Measurements from ENCODE around the gene KIF16B.
"Not testable (repeated sequence)": the region's sequence is repeated elsewhere in the genome, so short reads cannot be mapped to it uniquely, and the experiment has no call there.

Gene KIF16B

DNA sequence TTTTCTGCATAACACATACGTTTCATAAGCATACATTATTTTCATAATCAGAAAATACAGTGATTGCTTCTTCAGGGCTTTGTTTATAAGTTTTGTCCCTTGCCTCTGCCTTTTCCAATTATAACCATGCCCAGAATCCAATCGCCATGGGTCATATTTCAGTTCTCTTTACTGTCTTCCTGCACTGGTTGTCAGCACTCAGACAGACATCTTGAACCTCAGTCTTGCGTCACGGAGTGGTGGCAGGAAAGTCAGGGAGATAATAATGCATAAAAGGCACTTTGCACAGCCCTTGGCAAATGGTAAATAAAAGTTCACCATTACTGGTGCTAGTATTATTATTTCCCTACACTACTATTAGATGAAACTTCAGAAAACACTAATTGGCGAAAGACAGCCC, 7.2 kb downstream of the KIF16B start:
- TF ChIP-seq, protein P1, sequence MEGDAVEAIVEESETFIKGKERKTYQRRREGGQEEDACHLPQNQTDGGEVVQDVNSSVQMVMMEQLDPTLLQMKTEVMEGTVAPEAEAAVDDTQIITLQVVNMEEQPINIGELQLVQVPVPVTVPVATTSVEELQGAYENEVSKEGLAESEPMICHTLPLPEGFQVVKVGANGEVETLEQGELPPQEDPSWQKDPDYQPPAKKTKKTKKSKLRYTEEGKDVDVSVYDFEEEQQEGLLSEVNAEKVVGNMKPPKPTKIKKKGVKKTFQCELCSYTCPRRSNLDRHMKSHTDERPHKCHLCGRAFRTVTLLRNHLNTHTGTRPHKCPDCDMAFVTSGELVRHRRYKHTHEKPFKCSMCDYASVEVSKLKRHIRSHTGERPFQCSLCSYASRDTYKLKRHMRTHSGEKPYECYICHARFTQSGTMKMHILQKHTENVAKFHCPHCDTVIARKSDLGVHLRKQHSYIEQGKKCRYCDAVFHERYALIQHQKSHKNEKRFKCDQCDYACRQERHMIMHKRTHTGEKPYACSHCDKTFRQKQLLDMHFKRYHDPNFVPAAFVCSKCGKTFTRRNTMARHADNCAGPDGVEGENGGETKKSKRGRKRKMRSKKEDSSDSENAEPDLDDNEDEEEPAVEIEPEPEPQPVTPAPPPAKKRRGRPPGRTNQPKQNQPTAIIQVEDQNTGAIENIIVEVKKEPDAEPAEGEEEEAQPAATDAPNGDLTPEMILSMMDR (IDR thresholded peaks at IDR 0.05; ENCODE audit: insufficient read depth, low read depth, low read length, missing control alignments), result no peak
- no peak for DNase-seq (ENCODE audit: low read depth)
- no peak overlapping the region for H3K4me3 ChIP-seq (ENCODE audit: low read depth, low read length)

DNA sequence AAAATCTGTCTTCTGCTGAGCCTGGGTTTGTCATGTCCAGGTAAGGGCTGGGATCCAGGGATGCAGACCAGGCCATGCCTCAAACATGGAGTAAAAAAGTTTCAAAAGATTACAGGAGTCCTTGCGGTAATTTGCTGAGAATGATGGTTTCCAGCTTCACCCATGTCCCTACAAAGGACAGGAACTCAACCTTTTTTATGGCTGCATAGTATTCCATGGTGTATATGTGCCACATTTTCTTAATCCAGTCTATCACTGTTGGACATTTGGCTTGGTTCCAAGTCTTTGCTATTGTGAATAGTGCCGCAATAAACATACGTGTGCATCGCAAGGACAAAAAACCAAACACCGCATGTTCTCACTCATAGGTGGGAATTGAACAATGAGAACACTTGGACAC, 9.2 kb downstream of the KIF16B start:
- DNase-seq (ENCODE audit: low read depth); H3K4me3 ChIP-seq (ENCODE audit: low read depth, low read length): not testable (repeated sequence)

DNA sequence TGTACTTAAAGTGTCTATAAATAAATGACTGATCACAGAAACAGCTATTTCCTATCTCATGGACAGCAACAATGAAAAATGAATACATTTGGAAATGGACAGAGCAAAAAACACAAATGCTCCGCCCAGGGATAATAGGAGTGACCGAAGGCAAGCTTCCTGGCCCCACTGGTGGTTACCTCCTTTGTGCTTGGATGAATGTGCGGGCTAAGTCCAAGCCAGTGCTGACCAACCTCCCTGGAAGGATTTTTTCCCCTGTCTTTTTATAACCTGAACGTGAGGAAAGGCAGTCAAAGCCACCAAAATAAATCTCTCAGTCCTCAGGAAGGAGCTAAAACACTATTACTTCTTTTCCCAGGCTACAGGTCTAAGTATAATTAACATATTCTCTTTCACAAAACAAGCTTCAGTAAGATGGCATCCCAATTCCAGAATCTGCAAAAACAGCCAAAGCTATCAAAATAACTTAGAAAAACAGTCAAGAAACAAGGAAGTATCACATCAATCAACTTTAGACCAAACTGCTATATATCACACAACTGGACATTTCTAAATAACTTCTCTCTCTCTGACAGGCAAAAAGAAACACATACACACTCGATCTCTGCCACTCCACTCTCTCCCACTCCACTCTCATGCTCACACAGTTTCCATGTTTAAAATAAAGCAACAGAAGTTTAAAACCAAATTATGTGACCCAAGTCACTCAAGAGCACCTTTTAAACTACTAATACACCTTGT, 10.0 kb downstream of the KIF16B start:
- no peak overlapping the region for H3K4me3 ChIP-seq (ENCODE audit: low read depth, low read length)

DNA sequence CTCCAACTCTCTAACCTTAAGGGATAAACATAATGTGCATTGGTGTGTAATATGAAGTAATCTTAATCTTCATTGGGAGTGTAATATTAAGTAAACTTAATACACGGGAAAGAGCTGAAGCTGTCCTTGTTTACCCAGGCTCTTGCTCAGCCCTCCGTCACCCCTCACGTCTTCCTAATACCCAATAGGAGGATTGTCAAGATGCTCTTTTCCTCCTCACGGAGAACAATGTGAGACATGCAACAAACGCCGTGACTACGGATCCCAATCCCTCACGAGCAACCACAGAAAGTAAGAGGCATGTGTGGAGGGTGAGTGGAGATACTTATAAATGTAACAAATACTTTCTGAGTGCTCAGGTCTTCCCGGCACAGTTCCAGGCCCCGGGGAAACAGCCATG, 11.0 kb downstream of the KIF16B start:
- no peak overlapping the region for H3K4me3 ChIP-seq (ENCODE audit: low read depth, low read length)
- TF ChIP-seq, protein P1 (IDR thresholded peaks at IDR 0.05; ENCODE audit: insufficient read depth, low read depth, low read length, missing control alignments), result no peak
- no peak for DNase-seq (ENCODE audit: low read depth)

More for the DNA sequence above, 10.0 kb downstream of the KIF16B start:
- TF ChIP-seq, protein P1 (IDR thresholded peaks at IDR 0.05; ENCODE audit: insufficient read depth, low read depth, low read length, missing control alignments), result no peak
- no peak for DNase-seq (ENCODE audit: low read depth)

DNA sequence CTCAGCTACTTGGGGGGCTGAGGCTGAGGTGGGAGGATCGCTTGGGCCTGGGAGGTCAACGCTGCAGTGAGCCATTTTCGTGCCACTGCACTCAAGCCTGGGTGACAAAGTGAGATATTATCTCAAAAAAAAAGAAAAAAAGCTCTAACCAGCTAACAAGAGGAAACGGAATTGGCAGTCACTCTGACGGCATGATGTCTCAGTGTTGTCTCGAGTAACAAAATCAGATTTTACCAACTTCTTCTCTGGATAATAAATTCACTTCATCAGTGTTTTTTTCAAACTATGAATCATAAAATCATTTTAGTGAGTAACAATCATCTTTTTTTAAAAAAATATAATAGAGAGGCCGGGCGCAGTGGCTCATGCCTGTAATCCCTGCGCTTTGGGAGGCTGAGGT, 12.6 kb downstream of the KIF16B start:
- TF ChIP-seq, protein P1 (IDR thresholded peaks at IDR 0.05; ENCODE audit: insufficient read depth, low read depth, low read length, missing control alignments), result no peak
- no peak overlapping the region for H3K4me3 ChIP-seq (ENCODE audit: low read depth, low read length)
- DNase-seq (ENCODE audit: low read depth), result no peak

DNA sequence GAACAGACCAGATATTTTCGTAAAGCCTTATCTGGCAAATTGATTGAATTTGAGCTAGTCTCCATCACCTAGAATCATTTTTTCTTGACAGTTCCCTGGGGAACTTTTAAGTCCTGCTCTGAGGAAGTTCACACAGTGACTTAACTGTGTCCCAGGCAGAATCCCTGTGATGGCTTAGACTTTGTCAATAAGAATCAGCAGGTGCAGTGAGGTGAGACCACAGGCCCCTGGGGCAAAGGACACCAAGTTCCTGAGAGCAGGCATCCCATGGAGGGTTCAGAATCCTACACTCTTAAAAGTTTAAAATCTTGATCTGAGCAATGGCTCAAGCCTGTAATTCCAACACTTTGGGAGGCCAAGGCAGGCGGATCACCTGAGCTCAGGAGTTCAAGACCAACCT, 13.0 kb downstream of the KIF16B start:
- no peak for DNase-seq (ENCODE audit: low read depth)
- TF ChIP-seq, protein P1 (IDR thresholded peaks at IDR 0.05; ENCODE audit: insufficient read depth, low read depth, low read length, missing control alignments), result no peak
- H3K4me3 ChIP-seq (ENCODE audit: low read depth, low read length), result no peak overlapping the region

DNA sequence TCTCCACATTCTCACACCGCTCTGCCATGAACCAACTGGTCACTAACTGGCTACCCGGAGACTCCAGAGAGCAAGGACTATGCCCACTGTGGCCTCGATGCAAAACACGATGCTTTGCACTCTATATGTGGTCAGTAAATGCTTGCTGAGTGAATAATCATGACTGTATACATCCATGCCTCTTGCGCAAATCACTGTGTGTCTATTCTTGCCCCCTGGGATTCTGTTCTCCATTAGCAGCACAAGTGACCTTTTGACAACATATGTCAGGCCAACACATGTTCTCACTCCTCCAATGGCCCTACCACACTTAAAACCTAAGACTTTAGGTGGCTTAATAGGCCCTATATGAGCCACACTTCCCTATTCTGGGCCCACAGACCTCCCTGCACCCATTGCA, 16.9 kb downstream of the KIF16B start:
- no peak overlapping the region for H3K4me3 ChIP-seq (ENCODE audit: low read depth, low read length)

More for the DNA sequence above, 16.9 kb downstream of the KIF16B start:
- DNase-seq (ENCODE audit: low read depth), result no peak
- TF ChIP-seq, protein P1 (IDR thresholded peaks at IDR 0.05; ENCODE audit: insufficient read depth, low read depth, low read length, missing control alignments), result no peak
